ENCODE measurements around the gene TVP23B.
"Not testable (repeated sequence)": the region's sequence is repeated elsewhere in the genome, so short reads cannot be mapped to it uniquely, and the experiment has no call there.

GRCh38 chr17:18757368-18758044, 23.5 kb upstream of the TVP23B start:
- TF ChIP-seq, protein P1, sequence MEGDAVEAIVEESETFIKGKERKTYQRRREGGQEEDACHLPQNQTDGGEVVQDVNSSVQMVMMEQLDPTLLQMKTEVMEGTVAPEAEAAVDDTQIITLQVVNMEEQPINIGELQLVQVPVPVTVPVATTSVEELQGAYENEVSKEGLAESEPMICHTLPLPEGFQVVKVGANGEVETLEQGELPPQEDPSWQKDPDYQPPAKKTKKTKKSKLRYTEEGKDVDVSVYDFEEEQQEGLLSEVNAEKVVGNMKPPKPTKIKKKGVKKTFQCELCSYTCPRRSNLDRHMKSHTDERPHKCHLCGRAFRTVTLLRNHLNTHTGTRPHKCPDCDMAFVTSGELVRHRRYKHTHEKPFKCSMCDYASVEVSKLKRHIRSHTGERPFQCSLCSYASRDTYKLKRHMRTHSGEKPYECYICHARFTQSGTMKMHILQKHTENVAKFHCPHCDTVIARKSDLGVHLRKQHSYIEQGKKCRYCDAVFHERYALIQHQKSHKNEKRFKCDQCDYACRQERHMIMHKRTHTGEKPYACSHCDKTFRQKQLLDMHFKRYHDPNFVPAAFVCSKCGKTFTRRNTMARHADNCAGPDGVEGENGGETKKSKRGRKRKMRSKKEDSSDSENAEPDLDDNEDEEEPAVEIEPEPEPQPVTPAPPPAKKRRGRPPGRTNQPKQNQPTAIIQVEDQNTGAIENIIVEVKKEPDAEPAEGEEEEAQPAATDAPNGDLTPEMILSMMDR (IDR thresholded peaks at IDR 0.05), result not testable (repeated sequence)
- TF ChIP-seq POLR2AphosphoS5 (IDR thresholded peaks at IDR 0.05; ENCODE audit: low read depth, low read length), result not testable (repeated sequence)

Measured in Panc1 (cell line).